GM12878 (cell line): ENCODE results near the gene PRR5L. TPM values are rescaled to one million over a fixed set of nuclear protein-coding genes. Genes with fewer than 3 reads are reported as not detected.

Experiments used
- ATF7 ChIP-seq: fragments of 450-650 bp; IDR thresholded peaks from 2 replicates; pipeline ENCODE4 v1.6.1; 2016; ENCODE audit warnings: low read depth, mild to moderate bottlenecking
- BCL11A ChIP-seq: IDR thresholded peaks from 2 replicates; pipeline ENCODE4 v1.6.1; 2011; ENCODE audit warnings: low read depth, low read length
- BHLHE40 ChIP-seq, 2 experiments: fragments of 450-650 bp in 1 of 2; IDR thresholded peaks; 2 replicates each; pipeline ENCODE4 v1.6.1; 2011 to 2017; ENCODE audit warnings: low read depth in 2 of 2, borderline replicate concordance in 1 of 2, improper control_type of control experiment in 1 of 2, low read length in 1 of 2, mild to moderate bottlenecking in 1 of 2
- BMI1 ChIP-seq: fragments of 450-650 bp; IDR thresholded peaks from 2 replicates; pipeline ENCODE4 v1.6.1; 2016; ENCODE audit warnings: mild to moderate bottlenecking, moderate library complexity, borderline replicate concordance
- CBX3 ChIP-seq: fragments of 200-600 bp; sonication (generic); IDR thresholded peaks from 2 replicates; pipeline ENCODE4 v1.6.1; 2016; ENCODE audit warnings: low read depth, borderline replicate concordance
- CHD2 ChIP-seq: IDR thresholded peaks from 2 replicates; pipeline ENCODE4 v1.6.1; 2011; ENCODE audit warnings: low read depth, low read length, improper control_type of control experiment, borderline replicate concordance
- DPF2 ChIP-seq: fragments of 450-650 bp; IDR thresholded peaks from 2 replicates; pipeline ENCODE4 v1.6.1; 2017; ENCODE audit warnings: mild to moderate bottlenecking
- EP300 ChIP-seq, 2 experiments: fragments of 150-350 bp in 1 of 2; IDR thresholded peaks; 2 replicates each; pipeline ENCODE4 v1.6.1; 2011 to 2012; ENCODE audit warnings: low read depth in 2 of 2, low read length in 2 of 2, borderline replicate concordance in 1 of 2, improper control_type of control experiment in 1 of 2, inconsistent platforms in 1 of 2; ENCODE audit not compliant: control insufficient read depth in 1 of 2
- HCFC1 ChIP-seq: fragments of 150-350 bp; IDR thresholded peaks from 2 replicates; pipeline ENCODE4 v1.6.1; 2014; ENCODE audit warnings: low read length
- IKZF1 ChIP-seq: fragments of 450-650 bp; conservative IDR thresholded peaks from 2 replicates; pipeline ENCODE4 v1.6.1; 2017; ENCODE audit warnings: antibody characterized with exemption, mild to moderate bottlenecking
- IRF4 ChIP-seq: IDR thresholded peaks from 2 replicates; pipeline ENCODE4 v1.6.1; 2011; ENCODE audit warnings: low read depth, low read length
- JUND ChIP-seq: IDR thresholded peaks from 2 replicates; pipeline ENCODE4 v1.6.1; 2012; ENCODE audit warnings: low read depth, mild to moderate bottlenecking, low read length, improper control_type of control experiment, moderate library complexity
- MAX ChIP-seq: IDR thresholded peaks from 2 replicates; pipeline ENCODE4 v1.6.1; 2012; ENCODE audit warnings: low read depth, low read length, improper control_type of control experiment
- MXI1 ChIP-seq: fragments of 150-350 bp; IDR thresholded peaks from 2 replicates; pipeline ENCODE4 v1.6.1; 2011; ENCODE audit warnings: low read depth, mild to moderate bottlenecking, inconsistent platforms, low read length, improper control_type of control experiment
- NR2C1 ChIP-seq: fragments of 450-650 bp; IDR thresholded peaks from 2 replicates; pipeline ENCODE4 v1.6.1; 2017; ENCODE audit warnings: antibody characterized with exemption, mild to moderate bottlenecking, moderate library complexity
- NRF1 ChIP-seq: conservative IDR thresholded peaks from 2 replicates; pipeline ENCODE4 v1.6.1; 2011; ENCODE audit warnings: mild to moderate bottlenecking, low read depth, low read length, improper control_type of control experiment
- POLR2A ChIP-seq: IDR thresholded peaks from 2 replicates; pipeline ENCODE4 v1.6.1; 2011; ENCODE audit warnings: low read depth, mild to moderate bottlenecking, low read length
- POLR2AphosphoS5 ChIP-seq: IDR thresholded peaks from 2 replicates; pipeline ENCODE4 v1.6.1; 2011; ENCODE audit warnings: mild to moderate bottlenecking, low read length, inconsistent platforms
- RB1 ChIP-seq: fragments of 450-650 bp; formaldehyde crosslinking; IDR thresholded peaks from 2 replicates; pipeline ENCODE4 v1.6.1; 2017; ENCODE audit warnings: mild to moderate bottlenecking, borderline replicate concordance
- RUNX3 ChIP-seq: IDR thresholded peaks from 2 replicates; pipeline ENCODE4 v1.6.1; 2012; ENCODE audit warnings: low read length, inconsistent platforms
- SMAD5 ChIP-seq: IDR thresholded peaks from 2 replicates; pipeline ENCODE4 v1.6.1; 2016; ENCODE audit warnings: antibody characterized with exemption, low read depth
- STAT1 ChIP-seq: fragments of 450-650 bp; conservative IDR thresholded peaks from 2 replicates; pipeline ENCODE4 v1.6.1; 2014; ENCODE audit warnings: antibody characterized with exemption, mild to moderate bottlenecking
- TAF1 ChIP-seq: IDR thresholded peaks from 2 replicates; pipeline ENCODE4 v1.6.1; 2011; ENCODE audit warnings: mild to moderate bottlenecking, low read depth, low read length, borderline replicate concordance
- polyA plus RNA-seq, 11 experiments: library from polyadenylated mRNA; depleted of rRNA in 4 of 11; unstranded in 6 of 11; stranded (reverse) in 5 of 11; fragments of >200 nt; fragmentation: Nextera tagmentation in 4 of 11; fragmentation: Illumina TruSeq in 1 of 11; extraction: Ambion mirVana in 4 of 11; extraction: Trizol in 1 of 11; gene quantifications; 1 replicate in 1 of 11; 2 replicates in 10 of 11; pipeline versions ENCODE4 v1.2.1 to v1.2.3, GENCODE V29; 2011 to 2016; ENCODE audit warnings: inconsistent platforms in 2 of 11, missing spikeins in 2 of 11, low read depth in 1 of 11
- total RNA-seq, 4 experiments: library from RNA; depleted of rRNA in 3 of 4; stranded (reverse); fragments of >200 nt in 3 of 4; fragmentation: Illumina TruSeq in 1 of 4; extraction: Trizol in 1 of 4; gene quantifications; 2 replicates each; pipeline versions ENCODE4 v1.2.1 to v1.2.3, GENCODE V29; 2013 to 2021
- TF ChIP-seq, protein P1 (sequence below), 3 experiments: IDR thresholded peaks in 2 of 3; conservative IDR thresholded peaks in 1 of 3; 2 replicates each; pipeline ENCODE4 v1.5.1; 2011; ENCODE audit warnings: low read depth in 3 of 3, low read length in 3 of 3, mild to moderate bottlenecking in 3 of 3, control low read depth in 2 of 3, moderate library complexity in 2 of 3, inconsistent platforms in 1 of 3, mixed read lengths in 1 of 3; ENCODE audit not compliant: control insufficient read depth in 2 of 3, insufficient read depth in 1 of 3; ENCODE audit errors: extremely low read depth in 1 of 3
- TF ChIP-seq, protein P2 (sequence below): fragments of 450-650 bp; IDR thresholded peaks from 2 replicates; pipeline ENCODE4 v1.6.1; 2017; ENCODE audit warnings: mild to moderate bottlenecking, moderate library complexity

Gene PRR5L
- total and polyA plus RNA-seq, 10 of the 15 experiments (the other 5 are each of a cell fraction or from before 2014, with no cell fraction given) = 0.11 to 4.2 (median 0.67) TPM; not detected in 1

- no peak; the same call in none of the 2 replicates for TF ChIP-seq MAX
- peak; percentile 96 for TF ChIP-seq POLR2AphosphoS5
- 0 out of 2 replicates have a peak, but pooled peaks have one; percentile 51 for TF ChIP-seq BCL11A
- peak; percentile 83; the same call in 1 of the 2 replicates for TF ChIP-seq TAF1
- no peak; the same call in 1 of the 2 replicates for TF ChIP-seq CHD2
- TF ChIP-seq JUND = 0 out of 2 replicates have a peak, but pooled peaks have one; percentile 10
- TF ChIP-seq, protein P1, sequence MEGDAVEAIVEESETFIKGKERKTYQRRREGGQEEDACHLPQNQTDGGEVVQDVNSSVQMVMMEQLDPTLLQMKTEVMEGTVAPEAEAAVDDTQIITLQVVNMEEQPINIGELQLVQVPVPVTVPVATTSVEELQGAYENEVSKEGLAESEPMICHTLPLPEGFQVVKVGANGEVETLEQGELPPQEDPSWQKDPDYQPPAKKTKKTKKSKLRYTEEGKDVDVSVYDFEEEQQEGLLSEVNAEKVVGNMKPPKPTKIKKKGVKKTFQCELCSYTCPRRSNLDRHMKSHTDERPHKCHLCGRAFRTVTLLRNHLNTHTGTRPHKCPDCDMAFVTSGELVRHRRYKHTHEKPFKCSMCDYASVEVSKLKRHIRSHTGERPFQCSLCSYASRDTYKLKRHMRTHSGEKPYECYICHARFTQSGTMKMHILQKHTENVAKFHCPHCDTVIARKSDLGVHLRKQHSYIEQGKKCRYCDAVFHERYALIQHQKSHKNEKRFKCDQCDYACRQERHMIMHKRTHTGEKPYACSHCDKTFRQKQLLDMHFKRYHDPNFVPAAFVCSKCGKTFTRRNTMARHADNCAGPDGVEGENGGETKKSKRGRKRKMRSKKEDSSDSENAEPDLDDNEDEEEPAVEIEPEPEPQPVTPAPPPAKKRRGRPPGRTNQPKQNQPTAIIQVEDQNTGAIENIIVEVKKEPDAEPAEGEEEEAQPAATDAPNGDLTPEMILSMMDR (IDR thresholded peaks at IDR 0.05 in 2 of 3, conservative IDR thresholded peaks at IDR 0.05 in 1 of 3; ENCODE audit: control insufficient read depth in 2 of 3, extremely low read depth in 1 of 3, insufficient read depth in 1 of 3, low read depth in 3 of 3, low read length in 3 of 3) = peak; percentile 78 to 86 (median 86)
- no peak for TF ChIP-seq CBX3
- TF ChIP-seq NRF1 = no peak
- TF ChIP-seq BHLHE40 (IDR thresholded peaks at IDR 0.05; ENCODE audit: borderline replicate concordance in 1 of 2, low read depth in 2 of 2, low read length in 1 of 2) = peak in 1 of 2 experiments; percentile 58; a peak in 1 of 4 replicates
- TF ChIP-seq STAT1 = 0 out of 2 replicates have a peak, but pooled peaks have one; percentile 39
- TF ChIP-seq, protein P2, sequence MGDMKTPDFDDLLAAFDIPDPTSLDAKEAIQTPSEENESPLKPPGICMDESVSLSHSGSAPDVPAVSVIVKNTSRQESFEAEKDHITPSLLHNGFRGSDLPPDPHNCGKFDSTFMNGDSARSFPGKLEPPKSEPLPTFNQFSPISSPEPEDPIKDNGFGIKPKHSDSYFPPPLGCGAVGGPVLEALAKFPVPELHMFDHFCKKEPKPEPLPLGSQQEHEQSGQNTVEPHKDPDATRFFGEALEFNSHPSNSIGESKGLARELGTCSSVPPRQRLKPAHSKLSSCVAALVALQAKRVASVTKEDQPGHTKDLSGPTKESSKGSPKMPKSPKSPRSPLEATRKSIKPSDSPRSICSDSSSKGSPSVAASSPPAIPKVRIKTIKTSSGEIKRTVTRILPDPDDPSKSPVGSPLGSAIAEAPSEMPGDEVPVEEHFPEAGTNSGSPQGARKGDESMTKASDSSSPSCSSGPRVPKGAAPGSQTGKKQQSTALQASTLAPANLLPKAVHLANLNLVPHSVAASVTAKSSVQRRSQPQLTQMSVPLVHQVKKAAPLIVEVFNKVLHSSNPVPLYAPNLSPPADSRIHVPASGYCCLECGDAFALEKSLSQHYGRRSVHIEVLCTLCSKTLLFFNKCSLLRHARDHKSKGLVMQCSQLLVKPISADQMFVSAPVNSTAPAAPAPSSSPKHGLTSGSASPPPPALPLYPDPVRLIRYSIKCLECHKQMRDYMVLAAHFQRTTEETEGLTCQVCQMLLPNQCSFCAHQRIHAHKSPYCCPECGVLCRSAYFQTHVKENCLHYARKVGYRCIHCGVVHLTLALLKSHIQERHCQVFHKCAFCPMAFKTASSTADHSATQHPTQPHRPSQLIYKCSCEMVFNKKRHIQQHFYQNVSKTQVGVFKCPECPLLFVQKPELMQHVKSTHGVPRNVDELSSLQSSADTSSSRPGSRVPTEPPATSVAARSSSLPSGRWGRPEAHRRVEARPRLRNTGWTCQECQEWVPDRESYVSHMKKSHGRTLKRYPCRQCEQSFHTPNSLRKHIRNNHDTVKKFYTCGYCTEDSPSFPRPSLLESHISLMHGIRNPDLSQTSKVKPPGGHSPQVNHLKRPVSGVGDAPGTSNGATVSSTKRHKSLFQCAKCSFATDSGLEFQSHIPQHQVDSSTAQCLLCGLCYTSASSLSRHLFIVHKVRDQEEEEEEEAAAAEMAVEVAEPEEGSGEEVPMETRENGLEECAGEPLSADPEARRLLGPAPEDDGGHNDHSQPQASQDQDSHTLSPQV = no peak
- peak; percentile 88 for TF ChIP-seq IKZF1
- TF ChIP-seq HCFC1 = peak; percentile 63
- peak; percentile 23; the same call in 1 of the 2 replicates for TF ChIP-seq NR2C1
- TF ChIP-seq BMI1 = no peak
- TF ChIP-seq ATF7 = no peak
- TF ChIP-seq POLR2A = peak; percentile 100
- peak; percentile 90 for TF ChIP-seq RB1
- TF ChIP-seq DPF2 = peak; percentile 78
- TF ChIP-seq RUNX3 = peak; percentile 77
- TF ChIP-seq SMAD5 = peak; percentile 85; the same call in 1 of the 2 replicates
- no peak for TF ChIP-seq IRF4
- TF ChIP-seq EP300 (IDR thresholded peaks at IDR 0.05; ENCODE audit: borderline replicate concordance in 1 of 2, control insufficient read depth in 1 of 2, low read depth in 2 of 2, low read length in 2 of 2) = no peak
- TF ChIP-seq MXI1 = no peak
These were observed 213.9 kb downstream of the PRR5L start, which contains the start of gene TRAF6 (continued) for GRCh38 chr11:36509694-36510593.
